GM21737 (cell line): ENCODE measurements around the gene EMC1.
"Not testable (repeated sequence)": the region's sequence is repeated elsewhere in the genome, so short reads cannot be mapped to it uniquely, and the experiment has no call there.

Experiments
- ATAC-seq: cut with Tn5 transposase; IDR thresholded peaks from one replicate; pipeline ENCODE4 v1.9.1; 2021; ENCODE audit warnings: mild to moderate bottlenecking, moderate library complexity; ENCODE audit not compliant: unreplicated experiment

Gene EMC1

DNA sequence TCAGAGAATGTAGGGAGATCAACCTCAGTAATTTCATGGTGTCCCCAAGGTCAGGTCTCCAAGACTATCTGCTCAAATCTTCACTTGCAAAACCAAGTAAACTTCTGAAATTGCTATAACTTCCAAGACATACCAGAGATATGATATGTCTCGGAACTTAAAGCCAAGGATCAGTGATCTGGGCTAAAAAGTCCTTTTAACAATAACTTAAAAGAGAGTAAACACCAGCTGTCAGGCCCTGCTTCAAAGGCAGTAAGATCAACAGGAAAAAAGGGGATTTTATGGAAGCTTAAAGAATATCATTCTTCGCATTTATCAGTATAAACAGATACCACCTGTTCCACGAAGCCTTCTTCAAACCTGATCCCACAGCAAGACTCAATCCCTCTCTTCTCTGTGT is 55.0 kb downstream of the EMC1 start:
- no peak for ATAC-seq

- ATAC-seq, result no peak
Observed at GRCh38 chr1:19193004-19193403, 58.3 kb downstream of the EMC1 start.

DNA sequence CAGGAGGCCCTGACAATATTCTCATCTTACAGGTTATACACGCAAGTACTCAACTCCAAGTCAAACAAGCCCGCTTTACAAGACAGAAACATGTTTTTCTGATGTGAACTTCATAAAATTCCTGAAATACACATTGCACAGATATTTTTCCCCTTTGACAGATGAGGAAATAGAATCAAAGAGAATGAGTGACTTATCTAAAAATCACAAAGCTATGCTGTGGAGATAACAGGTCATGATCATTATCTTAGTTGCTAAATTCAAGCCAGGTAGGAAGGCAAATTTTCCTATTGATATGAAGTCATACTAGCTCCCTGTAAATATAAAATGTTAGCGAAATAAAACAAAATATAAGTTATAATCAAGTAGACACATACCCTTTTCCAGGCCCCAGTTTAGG is 59.5 kb downstream of the EMC1 start:
- no peak for ATAC-seq

GRCh38 chr1:19190468-19190867 is 60.9 kb downstream of the EMC1 start:
- ATAC-seq, result no peak

GRCh38 chr1:19189270-19189669 is 62.1 kb downstream of the EMC1 start:
- no peak for ATAC-seq

DNA sequence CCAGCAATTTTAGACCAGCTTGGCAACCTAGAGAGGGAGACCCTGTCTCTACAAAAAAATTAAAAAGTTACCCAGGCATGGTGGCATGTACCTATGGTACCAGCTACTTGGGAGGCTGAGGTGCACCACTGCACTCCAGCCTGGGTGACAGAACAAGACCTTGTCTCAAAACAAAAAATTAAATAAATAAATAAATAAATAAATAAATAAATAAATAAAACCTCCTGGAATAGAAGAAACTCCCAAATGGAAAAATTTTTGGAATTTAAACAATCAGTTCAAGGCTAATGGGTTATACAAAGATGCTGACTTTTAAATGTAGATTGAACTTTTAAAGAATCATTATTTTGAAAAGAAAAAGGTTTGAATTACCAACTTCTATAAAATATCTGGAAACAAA is 63.5 kb downstream of the EMC1 start:
- ATAC-seq, result no peak

DNA sequence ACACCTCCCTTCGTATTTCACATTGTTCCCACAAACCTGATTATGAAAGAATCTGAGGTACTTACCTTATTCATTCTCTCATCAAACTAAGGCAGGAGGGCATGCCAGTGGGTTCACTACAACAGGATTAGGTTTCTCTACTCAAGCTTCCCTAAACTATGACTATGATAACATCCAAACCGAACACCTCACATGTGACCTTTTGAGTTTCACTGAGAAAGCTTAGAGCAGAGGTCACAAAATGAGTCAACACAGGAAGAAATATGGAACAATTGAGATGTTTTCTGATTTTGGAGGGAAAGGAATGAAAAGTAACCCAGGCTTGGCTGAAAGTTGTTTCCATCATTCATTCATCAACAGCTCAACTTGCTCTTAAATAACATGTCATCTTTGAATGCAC is 65.3 kb downstream of the EMC1 start:
- no peak for ATAC-seq

- no peak for ATAC-seq
Observed at GRCh38 chr1:19182223-19182622, 69.1 kb downstream of the EMC1 start.

GRCh38 chr1:19180265-19180657 is 71.1 kb downstream of the EMC1 start:
- not testable (repeated sequence) for ATAC-seq

DNA sequence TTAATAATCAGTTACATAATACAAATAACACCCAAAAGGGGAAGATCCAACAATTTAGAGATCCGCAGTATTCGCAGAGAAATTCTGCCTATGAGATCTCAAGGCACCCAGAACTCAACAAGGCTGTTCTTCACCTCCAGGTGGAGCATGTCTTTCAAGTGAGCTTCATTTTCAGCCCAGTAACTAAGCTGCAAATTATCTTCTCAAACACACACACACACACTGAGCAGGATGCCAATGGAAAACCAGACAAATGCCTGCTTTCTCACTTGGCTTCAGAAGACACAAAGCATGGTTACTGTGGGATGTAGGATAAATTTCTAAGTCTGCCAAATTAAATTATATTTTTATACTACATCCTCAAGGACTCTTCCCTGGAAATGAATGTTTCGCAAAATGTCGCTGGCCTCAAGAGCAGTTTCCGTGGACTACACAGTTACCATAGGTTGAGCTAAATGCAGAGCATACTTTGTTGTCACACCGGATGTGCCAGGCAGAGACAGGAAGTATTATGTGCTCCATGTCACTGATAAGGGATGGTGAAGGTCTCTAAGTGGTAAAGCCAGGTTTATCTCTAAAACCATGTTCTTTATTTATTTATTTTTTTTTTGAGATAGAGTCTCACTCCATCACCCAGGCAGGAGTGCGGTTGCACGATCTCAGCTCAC is 71.6 kb downstream of the EMC1 start:
- ATAC-seq, result no peak

GRCh38 chr1:19178734-19179398 is 72.5 kb downstream of the EMC1 start:
- no peak for ATAC-seq

GRCh38 chr1:19177811-19178210 is 73.5 kb downstream of the EMC1 start:
- ATAC-seq, result no peak

- no peak for ATAC-seq
Observed at GRCh38 chr1:19169642-19170041, 81.7 kb downstream of the EMC1 start.

- no peak for ATAC-seq
Observed at GRCh38 chr1:19167140-19167539, 84.2 kb downstream of the EMC1 start.

- ATAC-seq, result no peak
Observed at GRCh38 chr1:19166066-19166465, 85.3 kb downstream of the EMC1 start.
